Measurements from ENCODE around the gene FATE1.

DNA sequence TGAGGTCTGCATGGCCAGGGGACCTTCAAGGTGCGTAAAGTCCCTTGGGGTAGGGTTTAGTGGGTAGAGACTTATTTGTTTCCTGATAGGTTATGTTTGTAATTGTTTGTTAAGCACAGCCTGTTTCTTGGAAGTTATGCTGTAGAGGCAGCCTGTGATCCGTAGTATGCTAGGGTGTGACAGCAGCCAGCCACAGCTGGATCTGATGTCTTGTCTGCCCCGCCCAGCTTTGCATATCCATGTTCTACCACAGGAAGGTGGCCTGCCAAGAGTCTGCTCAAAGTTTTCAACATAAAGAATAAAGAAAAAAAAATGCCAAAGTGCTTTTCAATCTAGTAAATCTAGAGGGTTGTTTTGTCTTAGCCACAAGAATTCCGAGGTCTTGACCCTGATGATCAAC is 39.6 kb upstream of the FATE1 start:
- TF ChIP-seq, protein P1, sequence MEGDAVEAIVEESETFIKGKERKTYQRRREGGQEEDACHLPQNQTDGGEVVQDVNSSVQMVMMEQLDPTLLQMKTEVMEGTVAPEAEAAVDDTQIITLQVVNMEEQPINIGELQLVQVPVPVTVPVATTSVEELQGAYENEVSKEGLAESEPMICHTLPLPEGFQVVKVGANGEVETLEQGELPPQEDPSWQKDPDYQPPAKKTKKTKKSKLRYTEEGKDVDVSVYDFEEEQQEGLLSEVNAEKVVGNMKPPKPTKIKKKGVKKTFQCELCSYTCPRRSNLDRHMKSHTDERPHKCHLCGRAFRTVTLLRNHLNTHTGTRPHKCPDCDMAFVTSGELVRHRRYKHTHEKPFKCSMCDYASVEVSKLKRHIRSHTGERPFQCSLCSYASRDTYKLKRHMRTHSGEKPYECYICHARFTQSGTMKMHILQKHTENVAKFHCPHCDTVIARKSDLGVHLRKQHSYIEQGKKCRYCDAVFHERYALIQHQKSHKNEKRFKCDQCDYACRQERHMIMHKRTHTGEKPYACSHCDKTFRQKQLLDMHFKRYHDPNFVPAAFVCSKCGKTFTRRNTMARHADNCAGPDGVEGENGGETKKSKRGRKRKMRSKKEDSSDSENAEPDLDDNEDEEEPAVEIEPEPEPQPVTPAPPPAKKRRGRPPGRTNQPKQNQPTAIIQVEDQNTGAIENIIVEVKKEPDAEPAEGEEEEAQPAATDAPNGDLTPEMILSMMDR (IDR thresholded peaks at IDR 0.05): no peak
- TF ChIP-seq POLR2A (IDR thresholded peaks at IDR 0.05): no peak

Measured in adrenal gland (tissue), 5 donors.